NCI-H345 (cell line): ENCODE data around the gene HEPHL1.
A peak's percentile ranks its signal among the peaks of the same experiment; 100 is the strongest.

Source experiments
- DNase-seq: peaks from one replicate; lab custom pipeline; 2025; lab: John Stamatoyannopoulos, UW

Gene HEPHL1

DNA sequence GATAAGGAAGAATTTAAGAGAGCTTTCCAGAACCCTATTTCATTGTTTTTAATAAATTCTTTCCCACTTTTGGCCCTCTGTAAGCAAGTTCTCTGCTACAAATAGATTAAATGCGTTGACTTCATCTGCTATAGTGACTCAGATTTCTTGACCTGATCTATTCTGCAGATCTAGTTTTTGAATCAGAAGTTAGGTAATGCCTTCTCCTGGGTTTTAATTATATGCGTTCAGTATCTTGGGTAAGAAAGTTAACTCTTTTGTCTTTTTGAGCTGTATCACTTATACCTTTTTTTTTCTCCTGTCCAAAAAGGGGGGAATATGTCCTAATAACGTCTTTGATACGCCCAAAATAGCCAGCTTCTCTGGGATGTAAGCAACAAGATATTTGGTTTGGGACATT is 2.4 kb upstream of the HEPHL1 start:
- no peak for DNase-seq

DNA sequence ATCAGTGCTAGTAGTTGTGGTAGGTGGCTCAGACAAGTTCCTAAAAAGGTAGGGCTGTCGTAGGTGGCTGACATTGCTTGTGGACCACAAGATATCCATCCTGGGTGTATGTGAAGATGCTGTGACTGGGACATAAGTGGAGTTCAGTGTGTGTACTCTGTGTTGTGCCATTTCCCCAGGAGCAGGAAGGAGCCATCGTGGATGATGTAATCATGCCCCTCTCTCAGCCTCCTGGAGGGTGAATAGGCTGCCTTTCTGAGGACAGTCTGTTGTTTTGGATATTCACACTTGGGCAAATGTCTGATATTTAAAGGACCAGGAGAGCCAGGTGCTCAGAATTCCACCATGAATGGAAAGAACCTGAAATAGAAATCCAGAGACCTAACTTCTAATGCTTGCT is 2.7 kb downstream of the HEPHL1 start:
- DNase-seq, result no peak

DNA sequence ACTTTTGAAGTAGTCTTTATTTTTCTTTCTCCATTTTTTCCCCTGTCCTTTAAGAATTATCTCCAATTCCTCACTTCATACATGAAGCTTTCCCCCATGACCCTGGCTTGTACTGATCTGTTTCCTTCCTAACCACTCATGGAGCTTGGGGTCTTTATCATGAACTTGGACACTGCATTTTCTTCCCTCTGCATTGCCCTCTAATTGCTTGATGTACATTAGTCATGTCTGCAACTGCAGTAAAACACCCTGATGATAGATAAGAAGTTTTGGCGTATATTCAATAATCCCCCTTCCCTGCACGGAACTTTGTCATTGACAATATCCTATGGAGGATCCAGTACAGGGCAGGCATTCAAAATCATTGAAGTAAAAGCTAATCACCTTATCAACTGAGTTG is 3.4 kb downstream of the HEPHL1 start:
- DNase-seq, result no peak

DNA sequence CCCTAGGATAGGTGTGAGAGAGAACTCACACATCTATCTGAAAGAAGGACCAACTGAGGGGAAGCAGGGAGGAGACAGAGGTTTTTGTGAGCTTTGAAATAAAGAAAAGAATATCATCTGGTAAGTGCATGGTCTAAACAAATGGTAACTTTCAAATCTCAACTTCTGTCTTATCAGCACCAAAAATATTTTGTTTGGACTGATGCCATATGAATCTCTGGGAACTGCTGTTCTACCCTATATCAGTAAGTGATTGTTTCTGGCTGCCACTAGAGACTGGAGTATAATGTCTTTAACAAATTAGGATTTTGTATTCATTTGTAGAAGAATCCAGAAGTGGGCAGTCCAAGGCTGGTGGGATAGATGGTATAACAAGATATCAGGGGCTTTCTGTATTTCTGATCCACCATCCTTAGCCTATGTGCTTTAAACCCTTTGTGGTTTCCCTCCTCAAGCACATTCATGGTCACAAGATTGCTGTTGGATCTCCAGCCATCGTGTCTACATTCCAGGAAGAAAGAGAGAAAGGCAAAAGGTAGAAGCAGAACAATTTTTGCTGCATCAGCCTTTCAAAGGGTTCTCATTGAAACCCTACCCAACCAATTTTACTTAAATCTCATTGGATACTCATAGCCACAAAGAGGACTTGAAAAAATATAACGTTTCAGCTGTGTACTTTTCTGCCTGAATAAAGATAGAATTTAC is 4.7 kb downstream of the HEPHL1 start:
- no peak for DNase-seq

DNA sequence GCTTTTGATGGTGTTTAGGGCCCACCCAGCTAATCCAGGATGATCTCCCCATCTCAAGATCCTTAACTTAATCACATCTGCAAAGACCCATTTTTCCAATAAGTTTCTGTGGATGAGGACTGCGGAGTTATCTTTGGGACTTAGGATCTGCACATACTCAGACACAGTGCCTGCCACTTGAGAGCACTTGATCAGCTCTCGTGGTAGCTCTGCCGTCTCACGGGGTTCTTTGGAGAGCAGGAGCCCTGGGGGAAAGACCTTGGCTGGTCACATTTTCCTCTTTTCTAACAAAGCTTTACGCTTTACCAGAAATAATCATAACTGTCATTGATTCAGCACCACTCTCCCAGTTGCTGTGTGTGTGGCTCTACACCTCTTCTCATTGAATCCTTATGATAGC is 6.1 kb downstream of the HEPHL1 start:
- DNase-seq, result no peak

DNA sequence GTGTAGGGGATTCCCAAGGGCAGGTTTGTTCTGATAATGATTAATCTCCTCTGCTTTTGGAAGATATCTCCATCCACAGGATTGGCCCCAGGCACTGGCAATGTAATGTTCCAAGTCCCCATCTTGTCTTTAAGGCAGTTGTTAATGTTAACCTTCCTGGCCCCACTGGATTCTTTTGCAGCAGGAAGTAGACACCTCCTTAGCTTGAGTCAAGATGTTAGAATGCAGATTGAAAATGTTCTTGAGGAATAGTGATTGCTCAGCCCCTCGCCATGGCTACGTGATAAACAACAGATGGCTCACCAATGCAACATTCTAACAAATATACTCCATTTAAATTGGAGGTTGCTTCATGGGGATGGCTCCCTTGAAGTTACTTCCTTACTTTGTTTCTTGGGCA is 7.3 kb downstream of the HEPHL1 start:
- no peak for DNase-seq

DNA sequence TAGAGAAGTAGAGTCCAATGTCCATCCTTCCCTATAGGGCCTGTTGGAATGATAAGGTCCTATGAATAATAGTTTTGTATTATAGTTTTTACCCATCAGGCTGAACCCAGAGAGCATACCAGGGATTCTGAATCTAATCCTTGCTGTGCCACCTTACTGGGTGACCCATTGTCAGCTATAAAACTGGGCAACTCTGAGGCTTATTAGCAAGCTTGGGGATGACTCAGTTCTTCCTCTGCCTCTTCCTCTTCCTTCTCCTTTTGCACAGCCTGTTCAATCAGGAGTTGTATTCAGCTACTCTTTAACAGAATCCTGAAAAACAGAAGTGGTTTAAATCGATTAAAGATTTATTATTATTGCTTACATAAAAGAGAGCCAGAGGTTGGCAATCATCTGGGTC is 8.9 kb downstream of the HEPHL1 start:
- no peak for DNase-seq

DNA sequence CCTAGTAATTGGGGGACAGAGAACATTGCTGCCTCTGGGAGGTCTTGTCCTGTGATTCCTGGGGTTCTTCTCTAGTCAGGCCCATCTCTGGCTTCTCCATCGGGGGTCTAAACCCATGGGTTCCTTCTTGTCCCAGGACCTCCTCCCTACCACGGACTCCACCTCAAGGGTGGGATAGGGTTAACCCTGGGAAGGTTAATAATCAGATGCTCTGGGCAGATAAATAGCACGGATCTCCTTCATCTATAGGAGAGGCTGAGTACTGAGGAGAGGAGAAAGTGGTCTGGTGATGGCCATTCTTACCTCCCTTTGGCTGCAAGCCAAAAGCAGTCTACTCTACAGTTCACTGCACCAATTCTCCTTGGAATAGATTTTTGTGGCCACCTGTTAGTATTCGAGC is 10.5 kb downstream of the HEPHL1 start:
- no peak for DNase-seq

DNA sequence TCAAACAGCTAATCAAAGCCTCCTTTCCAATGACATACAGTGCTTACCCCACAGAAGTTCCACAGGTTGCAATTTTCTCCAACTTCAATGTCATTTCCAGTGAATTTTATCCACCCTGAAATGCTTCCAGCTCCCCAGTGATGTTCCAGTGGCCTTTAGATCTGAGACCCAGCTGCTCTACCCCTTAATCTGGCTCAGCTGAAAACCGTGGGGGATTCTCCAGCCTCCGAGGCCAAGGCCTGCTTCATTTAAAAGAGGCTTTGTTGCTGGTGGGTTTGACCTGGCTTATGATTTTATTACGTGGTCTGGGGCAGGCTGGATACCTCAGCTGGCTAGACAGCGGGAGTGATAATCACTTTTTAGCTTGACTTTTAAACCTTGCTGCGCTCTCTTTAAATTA is 10.9 kb downstream of the HEPHL1 start:
- DNase-seq, result no peak

DNA sequence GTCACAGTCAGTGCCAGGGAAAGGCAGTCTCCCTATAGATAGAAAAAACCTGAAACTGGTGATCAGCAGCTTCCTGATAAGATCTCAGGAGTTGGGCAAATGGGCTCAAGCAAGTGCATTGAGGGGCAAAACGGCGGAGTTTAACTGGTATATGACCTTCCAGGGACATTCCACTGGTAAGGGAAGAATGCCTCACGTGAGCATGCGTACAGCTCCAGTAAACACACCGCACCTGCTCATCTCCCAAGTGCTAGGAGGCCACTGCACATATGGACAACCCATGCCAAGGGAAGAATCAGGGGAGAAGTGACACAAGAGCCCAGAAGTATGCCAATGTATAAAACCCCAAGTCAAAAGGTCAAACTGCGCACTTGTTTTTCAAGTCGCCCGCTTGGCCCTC is 11.6 kb downstream of the HEPHL1 start:
- DNase-seq, result no peak

DNA sequence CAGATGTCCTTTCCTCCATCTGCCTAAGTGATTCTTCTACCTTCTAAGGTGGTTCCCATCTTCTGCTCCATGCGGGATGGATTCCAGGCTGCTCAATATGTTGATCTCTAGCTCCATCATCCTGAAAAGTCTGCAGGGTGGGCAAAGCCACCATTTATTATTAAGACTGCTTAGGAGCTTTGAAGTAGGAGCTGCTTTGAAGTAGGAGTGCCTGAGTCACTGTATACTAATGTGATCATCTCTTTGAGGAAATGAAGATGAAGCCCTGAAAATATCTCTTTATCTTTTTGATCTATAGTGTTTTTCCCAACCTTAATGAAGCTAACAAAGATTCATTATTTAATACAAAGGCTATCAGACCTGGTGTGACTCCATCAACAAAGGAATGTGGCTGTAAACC is 13.1 kb downstream of the HEPHL1 start:
- DNase-seq, result no peak

DNA sequence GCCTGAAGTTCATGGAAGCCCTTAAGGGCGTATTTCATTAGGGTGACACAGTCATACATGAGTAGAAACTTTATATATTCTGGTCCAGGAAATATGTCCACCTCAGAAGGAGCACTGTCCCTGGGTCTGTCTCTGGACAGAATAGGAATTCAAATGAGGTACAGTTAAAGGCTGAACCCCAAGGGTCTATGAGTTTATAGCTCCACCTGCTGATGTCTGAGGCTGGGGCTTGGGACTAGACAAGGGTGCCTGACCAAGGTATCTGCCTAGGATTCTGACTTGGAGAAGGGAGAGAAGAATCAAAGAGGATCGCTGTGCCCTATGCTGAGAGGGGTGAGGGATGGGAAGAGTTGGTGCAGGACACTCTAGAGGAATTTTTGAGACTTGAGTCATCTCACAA is 14.9 kb downstream of the HEPHL1 start:
- DNase-seq, result no peak

DNA sequence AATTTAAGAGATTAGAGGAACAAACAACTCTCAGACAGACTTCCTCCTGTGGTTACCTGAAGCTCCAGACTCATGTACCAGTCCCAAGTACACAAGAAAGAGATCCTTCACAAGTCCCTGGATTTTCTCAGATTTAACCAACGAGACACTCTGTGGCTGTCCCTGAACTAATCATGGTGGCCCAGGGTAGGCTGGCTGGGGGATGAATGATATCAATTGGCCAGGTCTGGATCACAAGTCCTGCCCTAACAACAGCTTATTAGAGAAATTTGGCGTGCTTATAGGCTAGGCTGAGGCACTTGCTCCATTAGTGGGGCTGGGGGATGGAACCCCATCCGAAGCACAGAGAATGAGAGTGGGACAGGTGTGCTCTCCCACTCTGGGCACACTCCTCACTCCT is 22.1 kb downstream of the HEPHL1 start:
- no peak for DNase-seq

DNA sequence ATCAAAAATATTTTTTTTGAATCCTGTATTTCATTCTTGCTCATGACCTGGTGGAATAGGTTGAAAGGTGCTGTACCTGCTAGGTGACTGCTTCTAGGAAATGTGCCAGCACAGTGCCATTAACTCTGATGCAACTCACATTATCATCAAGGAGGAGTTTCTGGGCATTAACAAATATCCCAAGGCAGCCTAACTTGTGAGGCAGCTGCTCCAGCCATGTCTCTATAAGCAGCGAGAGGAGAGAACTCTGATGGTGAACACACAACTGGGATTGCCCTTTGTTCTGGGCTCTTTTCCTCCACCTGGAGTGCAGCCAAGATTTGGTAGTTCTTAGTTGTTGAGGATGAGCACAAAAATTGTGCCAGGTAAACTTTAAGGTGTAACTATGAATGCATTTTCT is 25.6 kb downstream of the HEPHL1 start:
- peak; percentile 62 for DNase-seq

DNA sequence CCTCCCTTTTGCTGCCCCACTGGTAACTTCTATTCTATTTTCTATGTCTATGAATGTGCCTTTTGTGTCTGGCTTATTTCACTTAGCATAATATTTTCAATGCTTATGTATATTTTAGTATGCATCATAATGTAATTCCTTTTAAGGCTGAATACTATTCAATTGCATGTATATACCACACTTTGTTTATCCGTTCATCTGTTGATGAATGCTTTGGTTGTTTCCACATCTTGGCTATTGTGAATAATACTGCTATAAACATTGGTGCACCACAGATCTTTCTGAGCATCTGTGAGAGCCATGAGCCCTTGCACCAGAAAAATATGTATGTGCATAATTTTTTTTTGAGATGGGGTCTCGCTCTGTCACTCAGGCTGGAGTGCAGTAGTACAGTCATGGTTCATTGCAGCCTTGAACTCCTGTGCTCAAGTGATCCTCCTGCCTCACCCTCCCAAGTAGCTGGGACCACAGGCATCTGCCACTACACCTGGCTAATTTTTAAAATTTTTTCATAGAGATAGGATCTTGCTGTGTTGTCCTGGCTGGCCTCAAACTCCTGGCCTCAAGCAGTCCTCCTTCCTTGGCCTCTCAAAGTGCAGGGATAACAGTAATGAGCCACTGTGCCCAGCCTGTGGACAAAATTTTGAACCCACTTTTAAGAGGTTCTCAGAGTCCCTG is 27.0 kb downstream of the HEPHL1 start:
- no peak for DNase-seq

DNA sequence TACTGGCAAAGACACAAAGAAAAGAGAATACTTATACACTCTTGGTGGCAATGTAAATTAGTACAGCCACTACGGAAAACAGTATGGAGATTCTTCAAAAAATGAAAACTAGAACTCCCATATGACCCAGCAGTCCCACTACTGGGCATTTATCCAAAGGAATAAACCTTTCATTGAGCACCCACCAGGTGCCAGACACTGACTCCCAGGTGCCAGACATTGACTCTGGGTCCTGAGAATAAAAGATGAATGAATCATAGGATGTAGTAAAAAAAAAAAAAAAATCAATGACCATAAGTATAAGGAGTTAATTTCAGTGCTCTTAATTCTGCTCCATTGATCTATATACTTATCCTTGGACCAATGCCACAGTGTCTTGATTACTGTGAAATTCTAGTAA is 28.2 kb downstream of the HEPHL1 start:
- DNase-seq, result peak; percentile 85

DNA sequence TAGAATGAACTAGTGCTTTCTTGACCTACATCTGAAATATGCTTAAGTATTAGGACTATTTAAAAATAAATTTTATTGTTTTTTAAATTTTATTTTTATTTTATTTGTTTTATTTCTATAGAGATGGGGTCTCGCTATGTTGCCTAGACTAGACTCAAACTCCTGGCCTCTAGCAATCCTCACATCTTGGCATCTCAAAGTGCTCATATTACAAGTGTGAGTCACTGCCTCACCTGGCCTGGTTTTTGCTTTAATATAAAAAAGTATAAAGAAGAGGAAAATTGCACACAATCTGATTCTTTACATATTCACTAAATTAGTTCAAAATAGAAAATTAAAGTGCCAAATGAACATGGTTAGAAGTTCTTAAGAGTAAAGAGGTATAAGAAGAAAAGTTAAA is 37.5 kb downstream of the HEPHL1 start:
- DNase-seq, result no peak

DNA sequence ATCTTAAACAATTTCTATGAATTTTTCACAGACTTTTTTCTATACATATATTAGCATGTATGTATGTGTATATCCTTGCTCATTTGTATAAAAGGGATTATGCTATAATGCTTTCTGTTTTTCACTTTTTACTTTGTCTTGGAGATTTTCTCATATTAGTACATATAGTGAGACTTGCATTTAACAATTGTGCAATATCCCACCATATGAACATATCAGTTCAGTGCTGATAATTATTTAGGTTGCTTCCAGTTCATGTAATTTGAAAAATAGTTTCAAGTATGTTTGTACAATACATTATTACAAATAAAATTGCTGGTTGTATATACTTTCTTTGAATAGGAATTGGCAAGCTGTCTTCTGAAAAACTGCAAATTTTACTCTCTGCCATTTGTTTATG is 37.9 kb downstream of the HEPHL1 start:
- no peak for DNase-seq

DNA sequence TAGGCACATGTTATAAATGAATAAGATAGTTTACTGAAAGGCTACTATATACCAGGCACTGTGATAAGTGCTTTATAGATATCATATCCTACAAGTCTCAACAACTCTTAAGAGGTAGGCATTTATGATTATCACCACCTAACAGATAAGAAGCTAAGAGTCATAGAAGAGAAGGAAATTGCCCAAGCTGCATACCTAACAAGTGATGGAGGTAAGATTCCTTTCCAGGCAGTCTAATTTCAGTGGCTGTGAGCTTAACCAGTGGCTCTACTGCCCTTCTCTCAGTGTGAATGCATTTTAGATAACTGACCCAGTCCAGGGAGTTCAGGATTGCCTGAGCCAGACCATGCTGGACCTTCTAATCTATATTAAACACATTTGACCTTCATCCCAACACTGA is 39.2 kb downstream of the HEPHL1 start:
- DNase-seq, result no peak

DNA sequence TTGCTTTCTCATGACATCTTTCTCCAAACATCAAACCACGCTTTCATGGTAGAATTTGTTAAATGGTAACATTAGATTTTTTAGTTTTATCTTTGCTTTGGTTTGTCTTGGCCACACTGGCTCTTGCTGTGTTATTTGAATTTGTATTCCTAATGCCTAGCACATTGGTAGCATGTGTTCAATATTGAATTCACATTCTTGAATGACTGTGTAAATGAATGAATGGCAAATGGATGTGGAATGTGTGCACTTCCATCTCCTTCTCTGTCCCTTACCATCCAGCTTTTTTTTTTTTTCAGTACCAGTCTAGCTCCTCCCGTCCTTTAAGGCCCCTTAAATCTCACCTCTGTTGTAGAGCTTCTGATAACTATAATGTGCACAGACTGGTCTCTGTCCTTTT is 41.2 kb downstream of the HEPHL1 start:
- no peak for DNase-seq

DNA sequence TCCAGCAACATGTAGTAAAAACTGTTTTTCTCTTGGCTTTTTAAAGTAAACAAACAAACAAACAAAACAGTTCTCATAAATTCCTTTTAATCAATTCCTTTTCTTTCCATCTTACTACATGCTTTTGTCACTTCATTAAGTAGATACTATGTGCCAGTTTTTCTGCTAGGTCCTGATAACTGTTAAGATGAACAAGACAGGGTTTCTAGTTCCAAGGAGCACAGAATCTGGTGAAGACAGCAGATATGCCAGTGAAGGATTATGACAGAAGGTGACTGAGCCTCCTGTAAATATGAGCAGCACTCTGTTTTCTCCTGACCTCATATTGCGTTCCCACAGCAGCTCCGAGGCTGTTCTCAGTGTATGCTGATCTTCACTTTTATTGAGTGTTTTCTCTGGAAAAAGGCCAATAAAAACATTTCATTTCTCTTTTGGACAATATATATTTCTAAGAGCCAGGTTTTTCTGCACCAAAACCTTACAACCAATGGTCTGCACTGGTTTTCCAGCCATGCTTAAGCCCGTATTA is 45.8 kb downstream of the HEPHL1 start:
- DNase-seq, result no peak

DNA sequence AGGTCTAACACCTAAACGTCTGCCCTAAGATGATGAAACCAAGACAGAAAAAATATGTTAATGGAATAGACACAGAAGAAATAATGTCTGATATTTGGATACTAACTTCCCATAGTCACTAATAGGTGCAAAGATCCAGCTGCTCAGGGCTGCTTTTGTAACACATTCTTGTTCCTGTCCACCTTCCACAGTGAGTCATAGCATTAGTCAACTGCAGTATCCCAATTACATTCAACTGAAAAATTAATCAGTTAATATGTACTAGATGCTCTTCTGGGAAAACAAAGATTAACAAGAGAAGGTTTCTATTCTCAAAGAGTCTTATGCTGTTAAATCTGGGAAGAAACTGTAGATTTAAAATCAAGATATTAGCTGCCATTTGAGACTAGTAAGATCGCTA is 47.6 kb downstream of the HEPHL1 start:
- no peak for DNase-seq

DNA sequence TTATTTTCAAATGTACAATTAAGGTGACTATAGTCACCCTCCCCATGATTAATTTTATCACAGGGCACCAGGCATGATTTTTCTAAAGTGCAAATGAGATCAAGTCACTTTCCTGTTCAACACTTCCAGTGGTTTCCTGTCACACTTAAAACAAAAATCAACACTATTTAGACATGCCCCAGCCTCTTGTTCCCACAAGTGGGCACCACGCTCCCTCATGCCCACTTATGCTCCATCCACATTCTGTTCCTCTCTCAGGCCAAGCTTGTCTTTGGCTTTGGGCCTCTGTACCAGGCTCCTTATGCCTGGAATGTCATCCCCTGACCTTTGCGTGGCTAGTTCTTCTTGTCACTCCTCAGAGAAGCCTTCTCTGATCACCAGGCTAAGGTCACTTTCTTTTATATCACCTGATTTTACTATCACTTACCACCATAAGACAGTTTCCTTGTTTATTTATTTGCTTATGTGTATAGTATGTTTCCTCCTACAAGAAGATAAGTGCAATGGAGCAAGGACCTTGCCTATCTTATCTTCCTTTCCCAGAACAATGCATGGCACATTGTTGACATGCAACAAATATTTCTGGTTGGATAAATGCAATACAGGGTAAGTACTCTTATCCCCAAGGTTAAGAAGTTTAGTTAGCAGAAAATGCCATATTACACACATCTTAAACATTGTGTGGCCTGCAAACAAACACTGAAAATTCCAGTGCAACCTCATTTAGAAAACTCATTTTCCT is 56.6 kb downstream of the HEPHL1 start:
- no peak for DNase-seq
